HG02938 (cell line): ENCODE results near the gene AK9.
"Not testable (repeated sequence)": the region's sequence is repeated elsewhere in the genome, so short reads cannot be mapped to it uniquely, and the experiment has no call there.

Experiments
- ATAC-seq: cut with Tn5 transposase; IDR thresholded peaks from one replicate; pipeline ENCODE4 v1.9.1; 2021; ENCODE audit warnings: mild to moderate bottlenecking, moderate library complexity; ENCODE audit not compliant: unreplicated experiment

Gene AK9

DNA sequence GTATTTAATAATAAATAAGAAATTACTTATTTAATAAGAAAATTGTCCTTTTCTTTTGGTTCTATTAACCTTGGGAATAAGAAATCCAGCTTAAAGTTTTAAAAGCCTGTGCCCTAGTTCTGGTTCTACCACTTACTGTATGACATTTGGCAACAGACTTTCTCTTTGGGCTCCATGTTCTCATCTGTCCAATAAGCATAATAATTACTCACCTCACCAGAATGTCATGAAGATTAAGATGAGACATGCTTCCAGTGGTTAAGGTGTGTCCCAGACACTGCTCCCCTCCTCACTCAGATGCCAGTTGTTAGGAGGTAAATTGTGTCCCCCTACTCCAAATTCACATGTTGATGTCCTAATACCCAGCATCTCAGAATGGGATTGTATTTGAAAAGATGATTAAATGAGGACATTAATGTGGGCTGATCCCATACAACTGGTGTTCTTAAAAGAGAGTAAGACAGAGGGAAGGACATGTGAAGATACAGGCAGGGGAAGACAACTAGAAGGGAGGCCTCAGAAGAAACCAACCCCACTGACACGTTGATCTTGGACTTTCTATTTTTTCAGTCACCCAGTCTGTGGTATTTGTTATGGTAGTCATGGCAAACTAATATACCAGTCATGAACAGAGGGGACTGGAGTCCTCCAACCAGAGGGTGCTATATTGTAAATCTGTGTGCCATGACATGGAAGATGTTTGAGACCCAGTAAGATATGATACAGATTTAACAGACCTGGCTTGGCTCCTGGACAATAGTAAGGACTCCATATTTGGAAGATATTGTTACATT, 229.1 kb downstream of the AK9 start:
- ATAC-seq: no peak

DNA sequence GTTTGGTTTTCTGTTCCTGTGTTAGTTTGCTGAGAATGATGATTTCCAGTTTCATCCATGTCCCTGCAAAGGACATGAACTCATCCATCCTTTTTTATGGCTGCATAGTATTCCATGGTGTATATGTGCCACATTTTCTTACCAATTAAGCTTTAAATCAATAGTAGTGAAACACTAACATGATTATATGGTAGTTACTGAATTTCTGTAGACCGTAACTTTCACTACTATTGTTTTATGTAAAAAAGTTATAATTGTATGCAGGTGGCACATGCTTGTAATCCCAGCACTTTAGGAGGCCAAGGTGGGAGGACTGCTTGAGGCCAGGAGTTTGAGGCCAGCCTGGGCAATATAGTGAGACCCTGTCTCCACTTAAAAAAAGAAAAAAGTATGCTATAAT, 229.8 kb downstream of the AK9 start:
- ATAC-seq: not testable (repeated sequence)

DNA sequence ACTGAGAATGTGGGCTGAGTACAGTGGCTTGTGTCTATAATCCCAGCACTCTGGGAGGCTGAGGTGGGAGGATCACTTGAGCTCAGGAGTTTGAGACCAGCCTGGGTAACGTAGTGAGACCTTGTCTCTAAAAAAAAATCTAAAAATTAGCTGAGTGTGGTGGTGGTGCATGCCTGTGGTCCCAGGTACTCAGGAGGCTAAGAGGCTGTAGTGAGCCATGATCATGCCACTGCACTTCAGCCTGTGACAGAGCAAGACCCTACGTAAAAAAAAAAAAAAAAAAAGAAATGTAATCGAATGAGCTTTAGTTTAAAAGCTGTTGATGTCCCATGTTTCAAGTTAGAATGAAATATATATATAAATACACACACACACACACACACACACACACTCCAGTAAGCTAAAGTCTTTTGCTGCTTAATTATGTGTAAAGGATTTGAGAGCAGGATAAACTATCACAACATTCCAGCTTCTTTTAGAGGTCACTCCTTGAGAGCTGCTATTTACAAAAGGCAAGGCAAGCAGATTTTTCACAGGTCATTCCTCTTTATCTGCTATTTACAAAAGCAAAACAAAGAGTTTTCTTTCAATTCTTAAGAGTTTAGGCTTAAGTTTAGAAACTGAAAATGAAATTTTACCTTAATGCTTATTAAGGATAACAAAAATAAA, 230.7 kb downstream of the AK9 start:
- no peak for ATAC-seq

DNA sequence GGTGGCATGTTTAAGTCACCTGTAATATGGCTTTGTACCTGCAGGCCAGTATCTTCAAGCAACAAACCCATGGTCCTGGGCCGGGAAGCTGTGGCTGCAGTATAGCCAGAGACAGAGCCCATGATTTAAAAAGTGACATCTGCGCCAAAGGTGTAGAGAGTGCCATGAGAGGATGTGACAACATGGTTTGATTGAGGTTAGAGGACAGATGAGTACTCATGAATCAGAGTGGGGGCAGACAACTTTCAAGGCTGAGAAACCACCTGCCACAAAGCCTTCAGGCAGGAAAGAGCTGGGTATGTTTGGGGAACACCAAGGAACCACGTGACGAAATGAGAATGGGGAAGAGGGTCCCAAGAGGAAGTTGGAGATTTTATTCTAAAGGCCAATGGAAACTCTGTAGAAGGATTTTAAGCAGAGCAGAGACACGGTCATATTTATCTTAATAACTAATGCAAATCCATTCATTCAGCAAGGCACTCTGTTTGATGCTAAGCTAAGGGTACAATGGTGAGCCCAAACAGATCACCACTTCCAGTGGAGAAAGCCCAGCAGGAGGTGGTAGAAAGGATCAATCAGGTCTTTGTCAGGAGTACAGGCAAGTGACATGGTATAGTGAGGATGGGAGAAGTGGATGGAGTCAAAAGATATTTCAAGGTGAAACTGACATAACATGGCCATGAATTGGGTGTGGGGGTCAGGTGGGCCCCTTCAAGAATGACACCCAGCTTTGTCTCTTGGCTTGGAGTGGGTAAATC, 232.0 kb downstream of the AK9 start:
- ATAC-seq: no peak

DNA sequence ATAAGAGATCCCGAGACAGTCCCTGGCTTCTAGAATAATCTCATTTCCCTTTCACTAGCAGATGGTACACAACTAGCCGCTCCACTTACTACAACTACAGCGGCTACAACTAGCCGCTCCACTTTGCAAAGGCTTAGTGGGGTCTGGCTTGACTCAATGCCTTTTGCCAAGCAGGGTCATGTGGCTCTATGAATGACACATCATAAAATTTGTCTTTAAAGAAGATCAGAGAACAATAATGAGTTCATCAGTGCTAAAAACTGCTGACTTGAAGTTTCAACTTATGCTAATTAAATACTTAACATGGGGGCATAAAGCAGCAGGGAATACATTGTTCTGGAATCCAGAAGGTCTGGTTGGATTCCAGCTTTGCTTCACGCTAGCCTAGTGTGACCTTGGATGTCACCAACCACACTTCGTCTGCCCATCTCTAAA, 233.4 kb downstream of the AK9 start:
- no peak for ATAC-seq

DNA sequence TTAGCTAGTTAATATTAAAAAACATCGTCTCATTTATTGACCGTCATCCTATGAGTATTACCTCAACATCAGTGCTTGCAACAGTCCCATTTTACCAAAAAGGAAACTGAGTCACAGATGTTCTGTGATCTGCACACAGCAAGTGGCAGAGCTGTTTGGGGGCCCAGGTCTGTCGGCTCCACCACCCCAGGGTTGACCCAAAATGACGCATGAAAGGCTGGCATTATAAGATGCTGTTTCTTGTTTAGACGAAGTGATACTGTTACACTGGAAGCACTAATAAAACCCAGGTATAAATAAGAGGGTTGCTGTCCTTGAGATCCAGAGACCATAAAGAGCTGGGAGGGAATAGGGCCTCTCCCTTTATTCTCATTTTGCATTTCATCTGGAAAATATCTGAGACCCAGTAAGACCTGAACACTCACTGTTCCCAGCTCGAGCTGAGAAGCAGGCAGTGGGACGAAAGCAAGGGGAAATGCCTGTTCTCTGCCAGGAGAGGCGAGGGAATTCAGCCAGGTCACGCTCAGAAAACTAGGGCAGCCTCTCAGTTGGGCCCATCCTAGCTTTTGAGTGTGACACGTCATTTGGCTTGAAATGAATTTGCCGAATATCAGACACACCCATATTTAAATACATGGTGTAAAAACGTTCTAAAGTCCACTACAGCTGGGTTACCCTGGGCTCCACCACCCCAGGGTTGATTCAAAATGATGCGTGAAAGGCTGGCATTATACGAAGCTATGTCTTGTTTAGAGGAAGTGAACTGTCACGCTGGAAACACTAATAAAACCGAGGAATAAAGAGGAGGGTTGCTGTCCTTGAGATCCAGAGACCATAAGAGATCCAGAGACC, 234.1 kb downstream of the AK9 start:
- no peak for ATAC-seq

DNA sequence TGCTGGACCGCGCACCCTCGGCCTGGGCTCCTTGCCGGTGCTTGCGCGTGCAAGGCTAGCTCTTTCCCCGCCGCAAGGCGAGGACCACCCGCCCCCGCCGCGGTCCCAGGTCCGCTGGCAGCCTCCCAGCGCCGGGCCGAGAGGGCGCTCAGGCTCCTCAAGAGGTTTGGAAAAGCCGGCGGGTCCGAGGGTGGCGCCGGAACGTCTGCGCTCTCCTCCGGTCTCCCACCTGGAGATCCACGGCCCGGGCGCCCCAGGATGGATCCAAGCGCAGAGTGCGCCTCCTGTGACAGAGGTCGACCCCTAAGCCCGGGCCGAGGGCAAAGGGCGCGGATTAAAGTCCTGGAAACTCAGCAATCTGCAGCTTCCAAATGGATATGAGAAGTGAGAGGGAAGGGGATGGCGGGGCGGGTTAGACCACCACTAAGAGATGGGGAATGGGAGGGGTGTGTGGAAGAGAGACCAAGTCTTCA, 234.9 kb downstream of the AK9 start:
- no peak for ATAC-seq

DNA sequence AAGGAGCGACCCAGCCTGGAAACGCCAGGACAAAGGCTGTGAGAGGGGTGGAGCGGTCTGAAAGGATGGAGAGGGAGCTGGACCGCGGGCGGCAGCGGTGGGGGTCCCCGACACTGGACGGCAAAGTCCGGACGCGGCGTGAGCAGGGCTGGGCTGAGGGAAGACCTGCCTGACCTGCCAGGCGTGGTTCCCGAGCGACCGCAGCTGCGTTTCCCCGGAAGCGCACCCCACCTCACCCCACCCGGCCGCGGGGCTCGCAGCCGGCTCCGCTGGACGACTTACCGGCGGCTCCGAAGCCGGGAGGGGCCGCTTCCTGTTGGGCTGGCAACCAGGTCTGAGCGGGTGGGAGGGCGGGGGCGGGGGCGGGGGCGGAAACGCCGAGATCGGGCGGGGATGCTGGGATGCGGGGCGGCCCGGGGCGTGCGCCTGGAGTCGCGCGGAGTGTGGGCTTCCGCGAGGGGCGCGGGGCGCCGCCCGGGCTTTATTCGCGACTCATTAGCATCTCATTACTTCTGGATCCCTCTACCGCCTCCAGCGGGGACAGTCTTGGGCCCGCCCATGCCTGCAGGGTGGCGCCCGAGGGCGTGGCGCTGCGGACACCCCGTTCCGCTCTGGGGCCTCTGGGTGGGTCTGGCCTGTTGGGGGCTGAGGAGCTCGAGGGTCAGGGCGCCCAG, 235.4 kb downstream of the AK9 start, which contains the start of gene MICAL1:
TSS of gene MICAL1 (minus strand) at position 336 of the 674 bp plus-strand sequence. CDS start 1,576 bp downstream, outside the sequence.
- peak; percentile 56 for ATAC-seq

DNA sequence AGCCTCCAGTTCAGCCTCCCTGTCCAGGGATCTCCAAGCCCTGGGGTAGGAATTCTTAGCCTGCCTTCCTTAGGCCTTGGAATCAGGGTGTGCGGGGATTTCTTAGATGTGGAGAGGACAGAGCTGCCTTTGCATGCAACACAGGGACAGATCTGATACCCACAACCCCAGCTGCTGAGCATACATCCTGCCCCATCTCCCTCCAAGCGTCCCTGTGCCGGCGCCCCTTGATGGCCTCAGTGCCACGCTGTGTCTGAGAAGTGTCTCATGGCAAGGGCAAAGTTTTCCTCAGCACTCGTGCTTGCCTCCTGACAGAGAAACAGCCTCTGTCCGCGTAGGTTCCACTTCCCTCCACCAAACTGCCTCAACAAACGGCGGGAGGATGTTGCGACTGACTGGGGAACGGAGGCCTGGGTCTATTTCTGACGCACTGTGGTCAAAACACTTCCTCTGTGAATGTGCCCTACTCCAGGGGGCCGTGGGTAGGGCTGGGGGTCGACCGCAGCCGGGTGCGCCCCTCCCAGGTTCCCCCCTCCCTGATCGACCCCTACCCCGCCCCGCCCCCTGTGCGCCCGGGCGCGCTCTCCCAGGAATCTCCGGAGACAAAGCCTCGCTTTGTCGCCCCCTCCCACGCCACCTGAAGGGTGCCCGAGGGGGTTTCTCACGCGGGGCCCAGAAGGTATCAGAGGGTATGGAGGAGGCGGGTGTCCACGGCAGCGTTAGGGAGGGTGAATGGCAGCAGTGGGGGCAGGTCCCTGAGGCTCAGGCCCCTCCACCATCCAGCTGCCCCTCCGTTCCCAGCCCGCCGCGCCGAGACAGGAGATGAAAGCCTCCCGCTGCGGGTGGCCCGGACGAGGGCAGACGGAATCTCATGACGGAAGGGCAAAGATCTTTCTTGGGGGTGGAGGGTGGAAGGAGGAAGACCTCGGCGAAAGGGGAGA, 236.2 kb downstream of the AK9 start:
- peak; percentile 25 for ATAC-seq

DNA sequence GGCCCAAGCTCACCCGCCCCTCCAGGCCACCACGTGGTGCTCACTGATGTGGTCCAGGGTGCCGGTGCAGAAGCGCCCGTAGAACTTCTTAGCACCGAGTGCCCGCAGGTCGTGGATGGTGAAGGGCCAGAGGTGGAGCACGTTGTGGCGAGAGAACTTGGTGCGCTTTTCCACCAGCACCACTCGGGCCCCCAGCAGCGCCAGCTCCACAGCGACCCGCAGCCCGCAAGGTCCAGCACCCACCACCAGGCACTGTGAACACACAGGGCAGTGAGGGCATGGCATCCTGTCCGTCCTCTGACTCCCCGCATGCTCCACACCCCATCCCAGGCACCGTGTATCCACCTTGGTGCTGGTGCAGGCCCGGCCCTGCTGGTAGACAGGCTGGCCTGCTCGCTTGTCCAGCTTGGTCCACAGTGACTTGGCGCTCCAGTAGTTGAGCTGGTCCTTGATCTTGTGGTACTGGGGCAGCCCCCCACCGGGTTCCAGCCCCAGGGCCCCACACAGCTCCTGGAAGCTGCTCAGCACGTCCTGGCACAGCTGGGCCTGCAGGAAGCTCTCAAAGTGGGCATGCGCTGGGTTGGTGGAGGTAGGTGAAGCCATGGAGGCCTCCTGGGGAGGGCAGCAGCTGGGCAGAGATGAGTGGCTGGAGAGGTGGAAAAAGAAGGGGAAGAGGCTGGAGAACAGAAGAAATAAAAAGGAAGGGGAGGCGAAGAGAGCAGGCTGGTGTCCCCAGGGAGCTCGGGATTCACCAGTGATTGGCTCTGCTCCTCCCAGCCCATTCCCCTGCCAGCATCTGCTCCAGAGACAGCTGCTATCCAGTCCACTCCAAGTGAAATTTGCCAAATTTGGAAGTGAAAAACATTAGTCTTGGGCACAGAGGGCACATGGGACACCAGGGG, 237.2 kb downstream of the AK9 start:
- no peak for ATAC-seq

DNA sequence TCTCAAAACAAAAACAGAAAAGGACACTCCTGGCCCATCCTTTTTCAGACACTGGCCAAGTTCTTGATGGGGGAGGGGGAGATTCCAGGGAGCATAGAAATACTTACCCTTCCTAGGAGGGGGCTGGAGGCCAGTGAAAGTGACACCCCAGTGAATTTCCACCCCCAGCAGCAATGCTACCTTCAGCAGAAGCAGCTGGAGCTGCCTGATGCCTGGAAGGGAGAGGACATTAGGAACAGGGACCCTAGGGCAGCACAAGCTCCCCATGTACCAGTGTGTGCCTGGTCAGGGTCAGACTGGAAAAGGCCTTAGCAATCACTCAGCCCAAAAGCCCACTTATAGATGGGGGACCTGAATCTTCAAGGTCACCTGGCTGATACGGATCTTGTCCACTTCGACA, 237.8 kb downstream of the AK9 start:
- no peak for ATAC-seq

DNA sequence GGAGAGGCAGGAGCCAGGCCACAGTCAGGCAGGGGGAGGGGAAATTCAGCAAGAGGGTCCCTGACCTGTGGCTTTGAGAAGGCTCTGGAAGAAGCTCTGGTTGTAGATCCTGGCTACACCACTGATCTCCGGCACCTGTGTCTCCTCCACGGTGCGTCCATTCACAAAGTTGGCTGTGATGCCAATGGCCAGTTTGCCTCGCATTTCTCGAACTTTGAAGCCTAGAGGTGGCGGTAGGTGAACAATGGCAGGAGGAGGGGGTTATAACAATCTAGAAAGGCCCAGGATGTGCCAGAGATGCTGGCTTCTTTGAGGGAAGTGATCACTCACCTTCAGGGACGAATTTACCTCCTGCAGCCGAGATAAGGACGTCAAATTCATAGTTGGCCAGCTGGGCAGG, 238.8 kb downstream of the AK9 start:
- ATAC-seq: no peak

DNA sequence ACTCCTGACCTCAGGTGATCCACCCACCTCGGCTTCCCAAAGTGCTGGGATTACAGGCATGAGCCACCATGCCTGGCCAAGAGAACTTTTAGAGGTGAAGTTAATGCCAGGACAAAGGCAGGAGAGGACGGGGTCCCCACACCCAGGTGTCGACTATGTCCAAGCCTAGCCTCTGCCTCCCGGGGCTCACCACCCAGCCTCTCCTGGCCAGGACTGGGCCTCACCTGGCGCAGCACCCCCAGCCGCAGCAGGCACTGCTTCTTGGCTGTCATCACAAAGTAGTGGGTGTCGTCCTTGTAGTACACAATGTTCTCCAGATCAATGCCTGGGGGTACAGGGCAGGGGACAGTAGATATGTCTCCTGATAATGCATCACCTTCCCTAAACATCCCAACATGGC, 239.6 kb downstream of the AK9 start:
- ATAC-seq: no peak

DNA sequence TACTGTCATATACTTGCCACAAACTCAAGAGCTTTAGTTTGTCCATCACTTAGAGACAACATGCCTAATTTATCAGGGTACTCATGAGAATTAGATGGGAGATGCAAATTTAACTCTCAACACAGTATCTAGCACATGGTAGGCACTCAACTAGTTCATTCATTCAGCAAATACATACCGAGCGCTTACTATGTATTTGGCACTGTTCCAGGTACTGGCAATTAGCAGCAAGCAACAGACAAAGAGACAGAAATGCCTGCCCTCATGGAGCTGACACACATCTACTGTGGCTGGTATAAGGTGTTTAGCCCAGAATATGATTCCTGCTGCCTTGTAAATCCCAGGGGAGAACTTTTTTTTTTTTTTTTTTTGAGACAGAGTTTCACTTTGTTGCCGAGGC, 240.2 kb downstream of the AK9 start:
- ATAC-seq: no peak

DNA sequence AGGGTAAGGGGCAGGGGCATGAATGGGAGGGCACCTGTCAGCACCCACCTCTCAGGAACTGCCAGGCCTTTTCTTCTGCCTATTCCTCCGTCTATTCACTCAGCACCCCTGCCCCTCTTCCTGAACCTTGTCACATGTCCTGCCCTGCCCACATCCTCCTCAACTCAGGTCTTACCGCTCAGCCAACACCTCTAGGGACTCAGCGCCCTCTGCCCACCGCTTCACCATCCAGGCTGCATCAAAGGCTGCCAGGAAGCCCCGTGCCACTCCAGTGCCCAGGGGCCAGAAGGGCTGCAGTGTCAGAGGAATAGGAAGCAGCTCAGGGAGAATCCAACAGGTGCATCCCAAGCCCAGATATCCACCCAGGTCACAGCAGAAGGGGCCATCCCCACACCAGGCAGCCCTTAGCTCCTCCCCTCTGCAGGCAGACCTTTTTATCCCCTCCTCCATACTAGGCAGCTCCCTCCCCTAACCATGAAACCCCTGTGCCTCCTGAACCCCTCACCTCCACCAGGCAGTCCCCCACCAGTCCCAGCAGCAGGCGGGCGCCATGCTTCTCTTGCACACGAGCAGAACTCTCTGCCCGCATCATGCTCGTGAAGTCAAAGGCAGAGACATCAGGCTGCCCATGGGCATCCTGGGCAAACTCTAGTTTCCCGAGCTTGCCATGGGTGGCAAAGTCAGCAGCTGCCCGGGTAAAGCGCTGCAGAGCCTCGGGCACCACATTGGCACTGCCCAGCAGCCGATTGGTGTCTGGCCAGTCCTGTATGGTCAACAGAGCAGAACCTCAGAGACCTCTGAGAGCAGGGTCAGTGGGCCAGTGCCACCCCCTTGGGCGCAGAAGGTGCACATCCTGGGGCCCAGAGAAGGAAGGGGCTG, 241.0 kb downstream of the AK9 start:
- no peak for ATAC-seq

DNA sequence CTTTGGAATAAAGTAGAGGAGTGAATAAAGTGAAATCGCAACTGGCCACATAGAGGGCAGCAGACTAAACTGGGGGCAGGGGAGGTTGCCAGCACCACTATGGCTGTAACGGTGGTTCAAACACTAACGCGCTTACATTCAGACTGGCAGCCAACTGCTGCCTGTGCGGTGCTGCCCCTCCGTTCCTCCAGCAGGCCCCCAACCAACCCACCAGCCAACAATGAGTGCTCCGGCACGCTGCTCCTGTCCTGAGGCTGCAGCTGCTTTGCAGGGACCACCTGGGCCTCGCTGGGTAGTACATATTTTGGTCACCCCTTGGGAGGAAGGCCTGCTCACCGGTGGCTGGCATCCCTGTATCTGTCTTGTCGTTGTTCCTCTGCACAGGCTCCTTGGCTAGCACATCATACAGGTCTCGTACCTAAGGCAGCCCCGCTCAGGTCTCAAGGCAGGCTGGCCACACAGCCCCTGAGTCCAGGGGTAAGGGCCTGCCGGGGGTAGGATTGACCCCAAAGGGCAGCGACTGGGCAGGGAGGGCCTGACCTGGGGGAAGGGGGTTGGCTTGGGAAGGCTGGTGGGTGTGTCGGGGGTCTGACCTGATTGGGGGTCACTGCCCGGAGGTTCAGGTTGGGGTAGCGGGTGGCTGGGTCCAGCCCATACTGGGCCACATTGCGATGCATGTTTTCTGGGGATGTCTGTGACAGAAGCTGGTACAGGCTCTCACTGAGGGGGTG, 241.8 kb downstream of the AK9 start:
- no peak for ATAC-seq
